CD4-positive, alpha-beta T cell treated with Interleukin-1 beta for 1 hour (primary cell): ENCODE measurements around the gene KCNMB3.
"Not testable (repeated sequence)": the region's sequence is repeated elsewhere in the genome, so short reads cannot be mapped to it uniquely, and the experiment has no call there.

Experiments
- DNase-seq, 2 donors: peaks; one replicate each; pipeline ENCODE4 v3.0.0-alpha.2; 2020 to 2022

KCNMB3 gene

GRCh38 chr3:179263134-179263533, 12.2 kb upstream of the KCNMB3 start:
- no peak for DNase-seq

GRCh38 chr3:179260949-179261765, 10.2 kb upstream of the KCNMB3 start:
- DNase-seq, result peak; percentile 74 to 77

GRCh38 chr3:179259959-179260756, 9.2 kb upstream of the KCNMB3 start:
- DNase-seq, result not testable (repeated sequence)

- DNase-seq, result no peak
Observed at GRCh38 chr3:179258820-179259219, 7.9 kb upstream of the KCNMB3 start.

DNA sequence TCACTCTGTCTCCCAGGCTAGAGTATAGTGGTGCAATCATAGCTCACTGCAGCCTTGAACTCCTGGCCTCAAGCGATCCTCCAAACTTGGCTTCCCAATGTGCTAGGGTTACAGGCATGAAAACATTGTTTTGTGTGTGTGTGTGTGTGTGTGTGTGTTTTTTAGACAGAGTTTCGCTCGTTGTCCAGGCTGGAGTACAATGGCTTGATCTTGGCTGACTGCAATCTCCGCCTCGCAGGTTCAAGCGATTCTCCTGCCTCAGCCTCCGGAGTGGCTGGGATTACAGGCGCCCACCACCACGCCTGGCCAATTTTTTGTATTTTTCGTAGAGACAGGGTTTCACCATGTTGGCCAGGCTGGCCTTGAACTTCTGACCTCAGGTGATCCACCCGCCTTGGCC, 6.8 kb upstream of the KCNMB3 start:
- DNase-seq, result not testable (repeated sequence)

DNA sequence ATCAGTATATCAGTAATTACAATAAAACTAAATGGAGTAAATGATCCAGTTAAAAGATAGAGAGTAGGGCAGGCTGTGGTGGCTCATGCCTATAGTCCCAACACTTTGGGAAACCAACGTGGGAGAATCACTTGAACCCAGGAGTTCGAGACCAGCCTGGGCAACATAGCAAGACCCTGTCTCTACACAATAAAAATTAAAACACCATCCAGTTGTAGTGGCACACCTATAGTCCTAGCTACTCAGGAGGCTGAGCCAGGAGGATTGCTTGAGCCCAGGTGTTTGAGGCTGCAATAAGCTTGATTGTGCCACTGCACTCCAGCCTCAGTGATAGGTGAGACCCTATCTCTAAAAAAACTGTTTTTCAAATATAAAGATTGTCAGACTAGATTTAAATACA, 5.9 kb upstream of the KCNMB3 start:
- no peak for DNase-seq

DNA sequence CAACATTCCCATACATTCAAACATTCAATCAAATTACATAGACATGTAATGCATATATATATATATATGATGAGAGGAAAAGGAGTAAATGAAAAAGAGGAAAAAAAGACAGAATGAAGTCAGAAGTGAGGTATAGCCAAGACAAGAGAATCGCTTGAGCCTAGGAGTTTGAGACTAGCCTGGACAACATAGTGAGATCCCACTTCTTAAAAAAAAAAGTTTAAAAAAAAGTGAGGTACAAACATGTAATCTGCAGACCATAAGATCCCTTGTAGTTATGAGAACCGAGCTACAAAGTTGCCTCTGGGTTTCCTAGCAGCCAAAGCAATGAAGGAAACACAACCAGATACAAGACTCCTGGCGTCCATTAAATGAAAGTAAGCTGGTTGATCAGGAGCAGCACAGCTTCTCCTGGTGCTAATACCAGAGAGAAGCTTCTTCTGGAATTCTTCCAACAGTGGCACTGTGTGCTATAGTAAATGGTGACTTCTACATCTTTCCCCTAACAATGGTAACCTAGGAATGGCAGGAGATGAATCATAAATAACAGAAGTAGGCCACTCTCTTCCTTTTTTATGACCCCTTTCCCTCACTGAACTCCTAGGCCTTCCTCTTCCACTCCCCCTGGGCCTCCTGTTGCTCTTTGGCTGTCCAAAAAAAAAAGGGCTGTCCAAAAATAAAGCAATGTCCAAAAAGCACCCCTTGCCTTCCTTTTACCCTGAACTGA, 3.5 kb downstream of the KCNMB3 start:
- no peak for DNase-seq

GRCh38 chr3:179244878-179245277, 6.0 kb downstream of the KCNMB3 start:
- DNase-seq, result no peak

GRCh38 chr3:179242859-179243258, 8.1 kb downstream of the KCNMB3 start:
- DNase-seq, result not testable (repeated sequence)

- DNase-seq, result not testable (repeated sequence)
Observed at GRCh38 chr3:179240299-179240698, 10.6 kb downstream of the KCNMB3 start.

DNA sequence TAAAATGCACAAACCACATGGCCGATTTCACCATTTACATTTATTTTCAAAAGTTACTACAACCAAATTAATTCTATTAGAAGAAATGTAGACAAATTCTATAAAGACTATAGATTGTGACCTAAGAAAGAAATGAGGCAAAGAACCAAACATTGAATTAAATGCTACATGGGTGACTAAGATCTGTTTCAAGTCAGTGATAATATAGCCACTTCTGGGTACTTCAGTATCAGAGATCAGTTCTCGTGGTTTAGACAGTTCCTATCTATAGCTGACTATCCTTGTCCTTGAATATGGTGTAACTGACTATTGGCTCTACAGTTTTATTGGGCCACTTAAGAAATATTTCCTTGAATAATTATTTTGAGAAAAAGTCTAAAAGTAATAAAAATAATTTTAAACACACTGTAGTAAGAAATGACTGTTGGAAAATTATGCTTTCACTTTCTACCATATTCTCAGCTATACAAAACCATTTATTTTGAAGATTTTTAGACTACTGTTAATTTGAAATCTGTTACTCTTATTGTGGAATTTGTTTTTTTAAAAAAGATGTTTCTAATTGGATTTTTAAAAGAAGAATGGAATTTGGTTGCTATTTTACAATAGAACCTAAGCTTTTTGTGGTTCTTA, 14.1 kb downstream of the KCNMB3 start:
- DNase-seq, result no peak

DNA sequence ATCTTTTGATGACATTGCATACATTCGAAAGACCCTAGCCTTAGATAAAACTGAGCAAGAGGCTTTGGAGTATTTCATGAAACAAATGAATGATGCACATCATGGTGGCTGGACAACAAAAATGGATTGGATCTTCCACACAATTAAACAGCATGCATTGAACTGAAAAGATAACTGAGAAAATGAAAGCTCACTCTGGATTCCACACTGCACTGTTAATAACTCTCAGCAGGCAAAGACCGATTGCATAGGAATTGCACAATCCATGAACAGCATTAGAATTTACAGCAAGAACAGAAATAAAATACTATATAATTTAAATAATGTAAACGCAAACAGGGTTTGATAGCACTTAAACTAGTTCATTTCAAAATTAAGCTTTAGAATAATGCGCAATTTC, 16.7 kb downstream of the KCNMB3 start:
- no peak for DNase-seq

GRCh38 chr3:179233043-179233442, 17.9 kb downstream of the KCNMB3 start:
- DNase-seq, result no peak

- DNase-seq, result no peak
Observed at GRCh38 chr3:179229177-179229576, 21.7 kb downstream of the KCNMB3 start.

DNA sequence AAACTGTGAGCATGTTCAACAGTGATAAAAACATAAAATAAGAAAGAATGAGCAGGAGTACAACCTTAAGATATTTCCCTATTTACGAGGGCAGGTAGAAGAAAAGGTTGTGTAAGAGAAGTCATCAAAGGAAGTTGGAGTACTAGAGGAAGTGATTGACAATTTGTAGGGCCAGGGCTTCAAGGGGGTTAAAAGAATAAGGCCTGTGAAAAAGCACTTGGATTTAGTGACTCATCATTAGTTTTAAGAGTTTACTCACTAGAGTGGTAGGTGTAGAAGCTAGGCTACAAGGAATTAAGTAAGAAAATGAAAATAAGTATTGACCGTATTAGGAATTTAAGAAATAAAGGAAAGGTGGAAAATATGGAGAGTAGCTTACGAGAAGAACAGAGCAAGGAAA, 23.6 kb downstream of the KCNMB3 start:
- no peak for DNase-seq

GRCh38 chr3:179224584-179224983, 26.3 kb downstream of the KCNMB3 start:
- no peak for DNase-seq

DNA sequence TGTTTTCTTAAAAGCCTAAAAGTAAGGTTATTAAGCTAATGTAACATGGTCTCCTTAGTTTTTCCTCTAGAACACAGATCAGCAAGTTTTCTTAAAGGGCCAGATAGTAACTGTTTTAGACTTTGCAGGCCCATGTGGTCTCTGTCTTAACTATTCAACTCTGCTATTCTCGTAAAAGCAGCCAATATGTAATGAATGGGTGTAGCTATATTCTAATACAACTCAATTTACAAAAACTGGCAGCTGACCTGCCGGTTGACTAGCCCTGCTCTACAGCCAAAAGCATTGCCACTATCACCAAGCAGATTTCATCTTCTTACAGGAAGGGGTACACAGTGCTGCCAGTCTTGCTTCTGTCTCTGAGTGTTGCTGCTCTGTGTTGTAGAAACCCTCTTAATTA, 27.4 kb downstream of the KCNMB3 start:
- no peak for DNase-seq

DNA sequence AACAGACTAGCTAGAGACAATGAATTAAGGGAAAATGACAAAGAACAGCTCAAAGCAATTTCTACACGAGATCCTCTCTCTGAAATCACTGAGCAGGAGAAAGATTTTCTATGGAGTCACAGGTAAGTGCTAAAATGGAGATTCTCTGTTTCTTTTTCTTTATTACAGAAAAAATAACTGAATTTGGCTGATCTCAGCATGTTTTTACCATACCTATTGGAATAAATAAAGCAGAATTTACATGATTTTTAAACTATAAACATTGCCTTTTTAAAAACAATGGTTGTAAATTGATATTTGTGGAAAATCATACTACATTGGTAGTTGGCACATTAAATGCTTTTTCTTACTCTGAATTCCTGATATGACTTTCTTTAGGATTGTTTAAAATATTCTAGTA, 32.7 kb downstream of the KCNMB3 start:
- DNase-seq, result not testable (repeated sequence)

GRCh38 chr3:179215550-179215949, 35.4 kb downstream of the KCNMB3 start:
- DNase-seq, result not testable (repeated sequence)

GRCh38 chr3:179200790-179201189, 50.1 kb downstream of the KCNMB3 start:
- DNase-seq, result no peak

- no peak for DNase-seq
Observed at GRCh38 chr3:179196700-179197099, 54.2 kb downstream of the KCNMB3 start.

- peak in 1 of 2 donors; percentile 43 for DNase-seq
Observed at GRCh38 chr3:179196098-179196497, 54.8 kb downstream of the KCNMB3 start.

GRCh38 chr3:179194931-179195330, 56.0 kb downstream of the KCNMB3 start:
- no peak for DNase-seq
